Neural cell (in vitro differentiated cells): ENCODE data around the gene ZNF486. TPM values are rescaled to one million over a fixed set of nuclear protein-coding genes. Genes with fewer than 3 reads are reported as not detected.
"Not testable (repeated sequence)": the region's sequence is repeated elsewhere in the genome, so short reads cannot be mapped to it uniquely, and the experiment has no call there.

Source experiments
- H2AFZ ChIP-seq: fragments of 200-600, 300-800 bp; sonication (generic), shearing (Covaris generic); 2 replicates; pipeline ENCODE4 v1.6.0; 2014; ENCODE audit warnings: low read depth, mild to moderate bottlenecking, antibody characterized with exemption, low read length, moderate library complexity
- H3F3A ChIP-seq: fragments of 200-600 bp; shearing (Covaris generic); 2 replicates; pipeline ENCODE4 v1.6.1; 2016; ENCODE audit warnings: mild to moderate bottlenecking, moderate library complexity, mixed read lengths, antibody characterized with exemption, low read length; ENCODE audit not compliant: insufficient read depth, poor library complexity, severe bottlenecking
- H3K27ac ChIP-seq: fragments of 200-600, 300-800 bp; sonication (generic), shearing (Covaris generic); 2 replicates; pipeline ENCODE4 v1.5.1; 2014; ENCODE audit warnings: mild to moderate bottlenecking, low read length, moderate library complexity
- H3K27me3 ChIP-seq: fragments of 300-800, 200-600 bp; sonication (generic), shearing (Covaris generic); 2 replicates; pipeline ENCODE4 v1.6.0; 2014; ENCODE audit warnings: mild to moderate bottlenecking, low read depth, low read length, moderate library complexity; ENCODE audit not compliant: insufficient read depth
- H3K36me3 ChIP-seq: fragments of 300-800, 200-600 bp; sonication (generic), shearing (Covaris generic); 2 replicates; pipeline ENCODE4 v1.5.1; 2014; ENCODE audit warnings: mild to moderate bottlenecking, antibody characterized with exemption, low read length, moderate library complexity; ENCODE audit not compliant: insufficient read depth
- H3K4me2 ChIP-seq: fragments of 300-800, 200-600 bp; sonication (generic), shearing (Covaris generic); 2 replicates; pipeline ENCODE4 v1.6.0; 2014; ENCODE audit warnings: mild to moderate bottlenecking, low read length
- H3K4me3 ChIP-seq: fragments of 300-800, 200-600 bp; sonication (generic), shearing (Covaris generic); 2 replicates; pipeline ENCODE4 v1.5.1; 2014; ENCODE audit warnings: mild to moderate bottlenecking, low read length, moderate library complexity
- H3K79me2 ChIP-seq: fragments of 200-600 bp; shearing (Covaris generic); replicated peaks from 2 replicates; pipeline ENCODE4 v1.6.0; 2014; ENCODE audit warnings: mild to moderate bottlenecking, low read length, moderate library complexity; ENCODE audit not compliant: insufficient read depth
- H3K9ac ChIP-seq: fragments of 300-800, 200-600 bp; sonication (generic), shearing (Covaris generic); 2 replicates; pipeline ENCODE4 v1.6.1; 2016; ENCODE audit warnings: mild to moderate bottlenecking, low read length, mixed read lengths
- H3K9me2 ChIP-seq: fragments of 200-600 bp; shearing (Covaris generic); 2 replicates; pipeline ENCODE4 v1.6.1; 2016; ENCODE audit warnings: mild to moderate bottlenecking, low read length, mixed read lengths; ENCODE audit not compliant: insufficient read depth
- H3K9me3 ChIP-seq: fragments of 200-600, 300-800 bp; sonication (generic), shearing (Covaris generic); 2 replicates; pipeline ENCODE4 v1.6.1; 2016; ENCODE audit warnings: mild to moderate bottlenecking, mixed run types, low read length, moderate library complexity, mixed read lengths
- H4K20me1 ChIP-seq: fragments of 200-600 bp; shearing (Covaris generic); 2 replicates; pipeline ENCODE4 v1.6.1; 2016; ENCODE audit warnings: mild to moderate bottlenecking, mixed run types; ENCODE audit not compliant: insufficient read depth
- EP300 ChIP-seq: fragments of 450-650 bp; conservative IDR thresholded peaks from 2 replicates; pipeline ENCODE4 v1.6.1; 2014; ENCODE audit warnings: antibody characterized with exemption, mild to moderate bottlenecking, moderate library complexity; ENCODE audit not compliant: poor library complexity, severe bottlenecking
- EZH2 ChIP-seq: fragments of 200-600, 300-800 bp; shearing (Covaris generic), sonication (generic); IDR thresholded peaks from 2 replicates; pipeline ENCODE4 v1.6.1; 2014; ENCODE audit warnings: antibody characterized with exemption, low read length, borderline replicate concordance, mild to moderate bottlenecking; ENCODE audit not compliant: insufficient read depth, poor library complexity, severe bottlenecking
- MXI1 ChIP-seq: fragments of 450-650 bp; conservative IDR thresholded peaks from 2 replicates; pipeline ENCODE4 v1.6.1; 2014; ENCODE audit warnings: antibody characterized with exemption, mild to moderate bottlenecking; ENCODE audit not compliant: poor library complexity, severe bottlenecking
- POLR2AphosphoS5 ChIP-seq: IDR thresholded peaks from 2 replicates; pipeline ENCODE4 v1.6.1; 2012
- RAD21 ChIP-seq: fragments of 450-650 bp; conservative IDR thresholded peaks from 2 replicates; pipeline ENCODE4 v1.6.1; 2014; ENCODE audit warnings: antibody characterized with exemption, mild to moderate bottlenecking, moderate library complexity
- REST ChIP-seq: IDR thresholded peaks from 2 replicates; pipeline ENCODE4 v1.6.1; 2012; ENCODE audit warnings: borderline replicate concordance
- SMC3 ChIP-seq: fragments of 450-650 bp; conservative IDR thresholded peaks from 2 replicates; pipeline ENCODE4 v1.6.1; 2014; ENCODE audit warnings: antibody characterized with exemption, mild to moderate bottlenecking, moderate library complexity; ENCODE audit not compliant: poor library complexity
- TAF1 ChIP-seq: IDR thresholded peaks from 2 replicates; pipeline ENCODE4 v1.6.1; 2012; ENCODE audit warnings: low read depth
- polyA plus RNA-seq: library from polyadenylated mRNA; depleted of rRNA; stranded (reverse); fragments of >200 nt; gene quantifications from 2 replicates; pipeline ENCODE4 v1.2.3, GENCODE V29; 2014
- small RNA-seq, 3 experiments: library from RNA; depleted of rRNA; stranded (forward); fragments of <200 nt; gene quantifications; one replicate each; pipeline ENCODE3, GENCODE V24; 2012
- TF ChIP-seq, protein P1 (sequence below): fragments of 450-650 bp; IDR thresholded peaks from 2 replicates; pipeline ENCODE4 v1.5.1; 2014; ENCODE audit warnings: antibody characterized with exemption, mild to moderate bottlenecking, moderate library complexity; ENCODE audit not compliant: poor library complexity, severe bottlenecking

Gene ZNF486
- polyA plus RNA-seq, 1 donor from 2014 or later = 1.9 TPM

DNA sequence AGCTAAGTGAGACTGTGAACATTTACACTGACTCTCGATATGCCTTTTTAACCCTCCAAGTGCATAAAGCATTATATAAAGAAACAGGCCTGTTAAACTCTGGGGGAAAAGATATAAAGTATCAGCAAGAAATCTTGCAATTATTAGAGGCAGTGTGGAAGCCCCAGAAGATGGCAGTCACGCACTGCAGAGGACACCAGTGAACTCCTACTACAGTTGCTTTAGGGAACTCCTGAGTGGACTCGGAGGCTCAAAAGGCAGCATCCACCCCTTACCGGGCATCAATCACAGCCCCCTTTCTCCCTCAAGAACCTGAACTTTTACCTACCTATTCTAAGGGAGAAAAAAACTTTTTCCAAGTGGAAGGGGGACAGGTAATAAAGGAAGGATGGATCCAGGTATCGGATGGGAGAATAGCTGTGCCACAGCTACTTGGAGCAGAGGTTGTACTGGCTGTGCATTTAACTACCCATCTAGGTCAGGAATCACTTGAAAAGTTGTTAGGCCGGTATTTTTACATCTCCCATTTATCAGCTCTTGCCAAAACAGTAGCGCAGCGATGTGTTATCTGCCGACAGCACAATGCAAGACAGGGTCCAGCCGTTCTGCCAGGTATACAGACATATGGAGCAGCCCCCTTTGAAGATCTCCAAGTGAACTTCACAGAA, 80.1 kb downstream of the ZNF486 start:
- H3K4me3 ChIP-seq = no peak overlapping the region
- H3K27ac ChIP-seq = no peak overlapping the region
- H3K4me2 ChIP-seq = no peak overlapping the region
- H3K9me2 ChIP-seq = no peaks in the 10 kb centered on the region
- TF ChIP-seq, protein P1, sequence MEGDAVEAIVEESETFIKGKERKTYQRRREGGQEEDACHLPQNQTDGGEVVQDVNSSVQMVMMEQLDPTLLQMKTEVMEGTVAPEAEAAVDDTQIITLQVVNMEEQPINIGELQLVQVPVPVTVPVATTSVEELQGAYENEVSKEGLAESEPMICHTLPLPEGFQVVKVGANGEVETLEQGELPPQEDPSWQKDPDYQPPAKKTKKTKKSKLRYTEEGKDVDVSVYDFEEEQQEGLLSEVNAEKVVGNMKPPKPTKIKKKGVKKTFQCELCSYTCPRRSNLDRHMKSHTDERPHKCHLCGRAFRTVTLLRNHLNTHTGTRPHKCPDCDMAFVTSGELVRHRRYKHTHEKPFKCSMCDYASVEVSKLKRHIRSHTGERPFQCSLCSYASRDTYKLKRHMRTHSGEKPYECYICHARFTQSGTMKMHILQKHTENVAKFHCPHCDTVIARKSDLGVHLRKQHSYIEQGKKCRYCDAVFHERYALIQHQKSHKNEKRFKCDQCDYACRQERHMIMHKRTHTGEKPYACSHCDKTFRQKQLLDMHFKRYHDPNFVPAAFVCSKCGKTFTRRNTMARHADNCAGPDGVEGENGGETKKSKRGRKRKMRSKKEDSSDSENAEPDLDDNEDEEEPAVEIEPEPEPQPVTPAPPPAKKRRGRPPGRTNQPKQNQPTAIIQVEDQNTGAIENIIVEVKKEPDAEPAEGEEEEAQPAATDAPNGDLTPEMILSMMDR = peak; percentile 76
- TF ChIP-seq EZH2 = no peak
- TF ChIP-seq RAD21 = peak; percentile 85
- no peak for TF ChIP-seq EP300
- no peak for TF ChIP-seq REST
- no peak for TF ChIP-seq TAF1
- TF ChIP-seq POLR2AphosphoS5 = no peak
- peak; percentile 76 for TF ChIP-seq SMC3
- TF ChIP-seq MXI1 = no peak
- H3K27me3 ChIP-seq = no peaks in the 10 kb centered on the region
- no peaks in the 10 kb centered on the region for H3F3A ChIP-seq
- H3K79me2 ChIP-seq = no peaks in the 10 kb centered on the region
- H3K9me3 ChIP-seq = no peaks in the 10 kb centered on the region
- H4K20me1 ChIP-seq = no peaks in the 10 kb centered on the region
- H3K9ac ChIP-seq = no peak overlapping the region
- H3K36me3 ChIP-seq = no peaks in the 10 kb centered on the region
- no peak overlapping the region for H2AFZ ChIP-seq

GRCh38 chr19:20248258-20248657, 81.2 kb downstream of the ZNF486 start:
- H3K27me3 ChIP-seq, H3K4me2 ChIP-seq, H2AFZ ChIP-seq, H3K79me2 ChIP-seq, H3K27ac ChIP-seq, H3F3A ChIP-seq, H3K4me3 ChIP-seq, H3K36me3 ChIP-seq, H3K9ac ChIP-seq, H4K20me1 ChIP-seq, H3K9me2 ChIP-seq, H3K9me3 ChIP-seq: not testable (repeated sequence)

Small RNA genes lying within 50 kb of the gene (small RNA-seq; reads per million reads assigned to genes)
- 0 reads per million in 3 experiments for gene AC011447.4

Other genes starting within 250 kb of the ZNF486 start
- gene ZNF682, start 127.7 kb upstream of the ZNF486 start, polyA plus RNA-seq = 52.2 and 57.1 TPM in 2 replicates
- gene ZNF90, start 89.2 kb upstream of the ZNF486 start, polyA plus RNA-seq = 0.37 and 3.1 TPM in 2 replicates